HG03280 (cell line): ENCODE measurements around the gene TDP2.

Experiments used
- ATAC-seq: cut with Tn5 transposase; IDR thresholded peaks from one replicate; pipeline ENCODE4 v1.9.1; 2021; ENCODE audit warnings: mild to moderate bottlenecking, moderate library complexity; ENCODE audit not compliant: unreplicated experiment

The TDP2 gene

DNA sequence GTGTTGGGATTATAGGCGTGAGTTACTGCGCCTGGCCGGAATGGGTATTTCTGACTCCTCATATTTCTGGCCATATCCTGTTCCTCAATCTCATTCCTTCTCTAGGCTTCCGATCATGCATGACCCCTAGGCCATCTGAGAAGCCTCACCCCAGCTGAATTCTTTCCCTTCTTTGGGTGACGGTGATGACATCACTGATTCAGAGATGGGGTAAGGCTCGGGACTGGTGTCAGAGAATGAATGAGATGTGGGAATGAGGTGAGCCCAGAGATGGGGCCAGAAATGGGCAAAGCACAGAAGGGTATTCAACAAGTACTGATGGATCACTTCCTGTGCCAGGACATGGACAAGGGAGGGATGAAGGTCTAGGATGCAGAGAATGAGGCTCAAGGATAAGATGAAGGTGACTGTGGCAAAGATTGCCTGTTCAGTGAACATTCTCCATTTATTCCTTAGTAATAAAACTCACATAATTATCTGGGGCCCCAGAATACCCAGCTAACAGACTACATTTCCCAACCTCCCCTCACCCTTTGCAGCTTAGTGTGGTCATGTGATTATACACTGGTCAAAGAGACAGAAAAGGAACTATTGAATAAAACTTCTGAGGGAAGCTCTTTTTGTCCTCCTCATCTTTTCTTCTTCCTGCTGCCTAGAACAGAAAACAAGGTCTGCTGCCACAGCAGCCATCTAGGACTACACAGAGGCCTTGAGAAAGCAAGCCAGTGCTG, 60.3 kb downstream of the TDP2 start:
- ATAC-seq, result no peak

DNA sequence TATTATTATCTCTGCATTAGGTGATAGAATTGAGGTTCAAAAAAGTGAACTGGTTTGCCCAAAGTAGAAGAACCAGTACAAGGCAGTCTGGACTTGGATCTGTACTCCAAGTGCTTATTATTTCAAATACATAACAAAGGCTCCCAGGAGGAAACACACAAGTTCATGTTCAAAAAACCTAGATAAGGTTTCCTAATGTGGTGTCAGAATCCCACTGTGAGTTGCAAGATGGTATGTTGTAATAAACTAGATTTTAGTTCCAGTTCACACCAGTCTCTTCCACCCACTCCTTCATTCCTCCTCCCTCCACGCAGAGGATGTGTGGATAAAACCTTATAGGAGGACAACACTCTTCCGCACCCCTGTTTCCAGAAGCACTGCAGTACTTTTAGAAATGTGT, 63.5 kb downstream of the TDP2 start:
- no peak for ATAC-seq

DNA sequence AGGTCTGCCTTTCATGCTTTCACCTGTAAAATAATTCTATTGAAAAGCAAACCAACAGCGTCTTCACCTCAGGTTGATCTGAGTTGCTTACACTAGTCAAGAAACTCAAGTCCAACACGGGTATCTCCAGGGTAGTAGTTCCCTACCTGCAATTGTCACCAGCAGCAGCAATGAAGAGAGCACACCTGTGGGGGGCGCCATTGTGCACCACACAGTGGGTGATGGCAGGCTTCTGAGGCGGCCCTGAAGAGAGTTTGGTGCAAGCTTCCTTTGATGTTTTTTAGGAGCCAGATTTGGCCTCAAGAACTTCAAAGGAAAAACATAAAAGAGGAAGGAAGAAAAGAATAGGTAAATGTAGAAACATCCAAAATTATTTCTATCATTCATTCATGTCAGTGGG, 65.8 kb downstream of the TDP2 start:
- ATAC-seq, result no peak
